ENCODE measurements around the gene KDM5A. TPM values are rescaled to one million over a fixed set of nuclear protein-coding genes. Genes with fewer than 3 reads are reported as not detected.

KDM5A gene
- total RNA-seq, 1 experiment from 2014 or later, result 56.9 TPM

GRCh38 chr12:275812-276211 is 113.3 kb downstream of the KDM5A start:
- H3K79me1 ChIP-seq (ENCODE audit: insufficient read depth, low read depth, low read length, poor library complexity, severe bottlenecking), result no peaks in the 10 kb centered on the region
- H2AFZ ChIP-seq (ENCODE audit: low read length), result no peak overlapping the region
- no peak for DNase-seq
- H4K20me1 ChIP-seq (ENCODE audit: control insufficient read depth, insufficient read depth, insufficient read length), result no peaks in the 10 kb centered on the region
- no peaks in the 10 kb centered on the region for H3K79me2 ChIP-seq (ENCODE audit: insufficient read depth, low read length)
- Mint-ChIP-seq H3K27me3 (ENCODE audit: low read depth) (no peaks in the 10 kb centered on the region), H3K4me3 (no peak overlapping the region), H3K4me1 (no peaks in the 10 kb centered on the region), H3K27ac (no peak overlapping the region), H3K36me3 (ENCODE audit: insufficient read depth in 1 of 3, low read depth in 3 of 3) (no peaks in the 10 kb centered on the region), H3K9me3 (peaks cover 0 to 3% of the 10 kb centered on the region in 2 experiments; a peak in 1 of 5 replicates)
- no peak for TF ChIP-seq CTCF (conservative IDR thresholded peaks at IDR 0.05)
- no peak overlapping the region for H3K27ac ChIP-seq (ENCODE audit: insufficient read length, low read depth, low read length)
- no peak overlapping the region for H3K9ac ChIP-seq (ENCODE audit: extremely low read depth, insufficient read length, low read length)
- H3K9me3 ChIP-seq (ENCODE audit: control insufficient read depth, low read depth, low read length), result no peaks in the 10 kb centered on the region
- H3K18ac ChIP-seq (ENCODE audit: insufficient read length, low read depth, low read length), result no peak overlapping the region
- no peaks in the 10 kb centered on the region for H3K23me2 ChIP-seq (ENCODE audit: insufficient read length, low read depth, low read length, poor library complexity, severe bottlenecking)
- no peak overlapping the region for H2AK5ac ChIP-seq (ENCODE audit: insufficient read length, low read length)
- H2BK5ac ChIP-seq (ENCODE audit: insufficient read length, low read length), result no peak overlapping the region
- no peak overlapping the region for H4K5ac ChIP-seq (ENCODE audit: insufficient read length, low read depth, low read length)
- no CpG with 5 or more reads among the region's 6 CpGs for WGBS (ENCODE audit: extremely low coverage, insufficient read length, low lambda C conversion rate)
- no peak overlapping the region for H3K23ac ChIP-seq (ENCODE audit: insufficient read length, low read depth, low read length)
- no peak overlapping the region for H3T11ph ChIP-seq (ENCODE audit: low read length)
- H2BK15ac ChIP-seq (ENCODE audit: low read depth, low read length), result no peak overlapping the region
- H3K27me3 ChIP-seq (ENCODE audit: insufficient read depth, low read length), result no peaks in the 10 kb centered on the region
- no peak overlapping the region for H4K91ac ChIP-seq (ENCODE audit: insufficient read length, low read depth, low read length)
- H2BK120ac ChIP-seq (ENCODE audit: low read depth, low read length, poor library complexity, severe bottlenecking), result no peak overlapping the region
- no peak overlapping the region for H3K14ac ChIP-seq (ENCODE audit: insufficient read depth, low read length)
- H2BK12ac ChIP-seq (ENCODE audit: insufficient read length, low read depth, low read length), result no peak overlapping the region
- no peak overlapping the region for H3K4ac ChIP-seq (ENCODE audit: low read depth, low read length)
- H4K8ac ChIP-seq (replicated peaks; ENCODE audit: insufficient read length, low read depth, low read length), result no peak overlapping the region
- H3K56ac ChIP-seq (ENCODE audit: insufficient read length, low read depth, low read length), result no peak overlapping the region
- no peak overlapping the region for H2BK20ac ChIP-seq (ENCODE audit: low read depth, low read length, poor library complexity, severe bottlenecking)
- H3K4me2 ChIP-seq (ENCODE audit: insufficient read depth, insufficient read length, low read length), result no peak overlapping the region
- no peaks in the 10 kb centered on the region for H3K4me1 ChIP-seq (ENCODE audit: insufficient read depth, low read length)

Measured in H9 (cell line).